Kidney (tissue), 14 donors: ENCODE results near the gene MYCL. TPM values are rescaled to one million over a fixed set of nuclear protein-coding genes. Genes with fewer than 3 reads are reported as not detected.

Experiments used
- DNase-seq, 5 donors: peaks; one replicate each; pipeline ENCODE4 v3.0.0-alpha.2; 2013 to 2020
- FAIRE-seq: peaks from 2 replicates; lab custom pipeline; 2012; peaks lifted over from hg19 to GRCh38; lab: Jason Lieb, UNC
- H3K27ac ChIP-seq, 2 donors: one replicate each; pipeline ENCODE4 v1.7.0; 2013; ENCODE audit warnings: low read depth in 2 of 2, low read length in 2 of 2, inconsistent platforms in 1 of 2
- H3K27me3 ChIP-seq: one replicate; pipeline ENCODE4 v1.7.1; 2013; ENCODE audit warnings: low read length, inconsistent platforms; ENCODE audit not compliant: control insufficient read depth, insufficient read depth
- H3K36me3 ChIP-seq, 3 donors: one replicate each; pipeline versions ENCODE4 v1.7.0 to v1.7.1; 2013; ENCODE audit warnings: low read length in 3 of 3, control low read depth in 1 of 3, inconsistent platforms in 1 of 3; ENCODE audit not compliant: insufficient read depth in 3 of 3, control insufficient read depth in 2 of 3
- H3K4me1 ChIP-seq, 3 donors: one replicate each; pipeline versions ENCODE4 v1.7.0 to v1.7.1; 2013; ENCODE audit warnings: low read length in 3 of 3, inconsistent platforms in 1 of 3, low read depth in 1 of 3; ENCODE audit not compliant: control insufficient read depth in 2 of 3, insufficient read depth in 2 of 3
- H3K4me3 ChIP-seq, 3 donors: one replicate each; pipeline versions ENCODE4 v1.7.0 to v1.8.1; 2013; ENCODE audit warnings: low read length in 3 of 3, control low read depth in 1 of 3, inconsistent platforms in 1 of 3
- H3K9ac ChIP-seq, 3 donors: one replicate each; pipeline versions ENCODE4 v1.7.0 to v1.7.1; 2013; ENCODE audit warnings: low read length in 3 of 3, control low read depth in 1 of 3, inconsistent platforms in 1 of 3
- H3K9me3 ChIP-seq, 3 donors: one replicate each; pipeline versions ENCODE4 v1.7.0 to v1.7.1; 2013; ENCODE audit warnings: low read length in 3 of 3, control low read depth in 1 of 3, inconsistent platforms in 1 of 3; ENCODE audit not compliant: control insufficient read depth in 2 of 3, insufficient read depth in 1 of 3
- CTCF ChIP-seq: IDR thresholded peaks from 3 replicates; pipeline ENCODE4 v1.5.1; 2012; ENCODE audit warnings: mild to moderate bottlenecking, moderate library complexity, borderline replicate concordance; ENCODE audit not compliant: insufficient read depth; ENCODE audit errors: extremely low read depth
- intact Hi-C: fragments of 100-400 bp; cut with DNase I; formaldehyde crosslinking; loops from one replicate; pipeline ENCODE4 v1.11.1; 2022
- polyA plus RNA-seq: library from polyadenylated mRNA; stranded (reverse); fragments of 350-450 nt; fragmentation: Illumina TruSeq; extraction: RNeasy Lipid Tissue Mini Kit (QIAGEN cat#74804); gene quantifications from one replicate; pipeline ENCODE4 v1.2.3, GENCODE V29; 2014; ENCODE audit warnings: low read depth, low replicate concordance; ENCODE audit not compliant: insufficient read depth
- total RNA-seq: library from RNA; stranded (reverse); fragmentation: NEBNext Ultra II Directional; extraction: Animal tissue kit (Norgen Biotek cat#: 25700); gene quantifications from one replicate; pipeline ENCODE4 v1.2.1, GENCODE V29; 2021
- donor health status: control.
- donor health status: control.
- donor health status: control.
- donor health status: control.
- donor health status: control.
- donor health status: DM: yes; HTN: yes; CAD: no.
- donor health status: Normal renal cell carcinoma (clear cell type).

Gene MYCL
- total and polyA plus RNA-seq, 2 donors from 2014 or later: 1.7 to 4.2 TPM

GRCh38 chr1:39859859-39860812, 41.6 kb downstream of the MYCL start:
- H3K27me3 ChIP-seq: no peaks in the 10 kb centered on the region
- no peak for DNase-seq
- no peak overlapping the region for H3K27ac ChIP-seq
- H3K4me3 ChIP-seq: no peak overlapping the region
- intact Hi-C loops: no loop called here
- TF ChIP-seq CTCF: no peak
- H3K9me3 ChIP-seq: no peaks in the 10 kb centered on the region
- H3K4me1 ChIP-seq: no peaks in the 10 kb centered on the region
- no peaks in the 10 kb centered on the region for H3K36me3 ChIP-seq
- no peak overlapping the region for H3K9ac ChIP-seq
- FAIRE-seq: no peak

- TF ChIP-seq CTCF: no peak
- no peak for FAIRE-seq
- Histone ChIP-seq H3K4me1 (no peaks in the 10 kb centered on the region), H3K9ac (no peak overlapping the region), H3K9me3 (no peaks in the 10 kb centered on the region), H3K4me3 (no peak overlapping the region), H3K36me3 (no peaks in the 10 kb centered on the region), H3K27me3 (no peaks in the 10 kb centered on the region), H3K27ac (no peak overlapping the region)
- intact Hi-C loops: no loop called here
- no peak for DNase-seq
Measured at GRCh38 chr1:39858315-39858714, 43.4 kb downstream of the MYCL start.

GRCh38 chr1:39857126-39857878, 44.4 kb downstream of the MYCL start:
- FAIRE-seq: no peak
- no peak for TF ChIP-seq CTCF
- no peak for DNase-seq

More at GRCh38 chr1:39857126-39857878, 44.4 kb downstream of the MYCL start:
- Histone ChIP-seq H3K9ac (no peak overlapping the region), H3K4me1 (peaks cover 0 to 7% (median 2%) of the 10 kb centered on the region in 3 donors), H3K9me3 (no peaks in the 10 kb centered on the region), H3K36me3 (no peaks in the 10 kb centered on the region), H3K4me3 (no peak overlapping the region), H3K27ac (no peak overlapping the region), H3K27me3 (no peaks in the 10 kb centered on the region)
- intact Hi-C loops: no loop called here
